H9 (cell line): ENCODE data around the gene CACNA1A. TPM values are rescaled to one million over a fixed set of nuclear protein-coding genes. Genes with fewer than 3 reads are reported as not detected.

ENCODE experiments used
- DNase-seq: peaks from one replicate; pipeline ENCODE4 v3.0.0-alpha.2; 2017
- H2AFZ ChIP-seq: one replicate; pipeline ENCODE4 v1.6.1; 2013; ENCODE audit warnings: mild to moderate bottlenecking, low read length, control low read depth, moderate library complexity
- H2AK5ac ChIP-seq: 2 replicates; pipeline ENCODE4 v1.6.1; 2013; ENCODE audit warnings: low read length, control low read depth, mixed read lengths; ENCODE audit not compliant: insufficient read length
- H2BK120ac ChIP-seq: one replicate; pipeline ENCODE4 v1.6.1; 2013; ENCODE audit warnings: low read depth, mild to moderate bottlenecking, low read length, control low read depth, inconsistent platforms; ENCODE audit not compliant: poor library complexity, severe bottlenecking
- H2BK12ac ChIP-seq: 2 replicates; pipeline ENCODE4 v1.6.1; 2013; ENCODE audit warnings: low read length, control low read depth, mixed read lengths, low read depth; ENCODE audit not compliant: insufficient read length
- H2BK15ac ChIP-seq: 2 replicates; pipeline ENCODE4 v1.6.1; 2013; ENCODE audit warnings: low read depth, low read length, control low read depth
- H2BK20ac ChIP-seq: one replicate; pipeline ENCODE4 v1.6.1; 2013; ENCODE audit warnings: low read depth, mild to moderate bottlenecking, low read length, control low read depth, inconsistent platforms; ENCODE audit not compliant: poor library complexity, severe bottlenecking
- H2BK5ac ChIP-seq: 2 replicates; pipeline ENCODE4 v1.6.1; 2013; ENCODE audit warnings: low read length, control low read depth, mixed read lengths; ENCODE audit not compliant: insufficient read length
- H3K14ac ChIP-seq: 2 replicates; pipeline ENCODE4 v1.6.1; 2013; ENCODE audit warnings: low read length, control low read depth; ENCODE audit not compliant: insufficient read depth
- H3K18ac ChIP-seq: 2 replicates; pipeline ENCODE4 v1.6.1; 2013; ENCODE audit warnings: low read depth, mild to moderate bottlenecking, mixed read lengths, low read length, control low read depth; ENCODE audit not compliant: insufficient read length
- H3K23ac ChIP-seq: 2 replicates; pipeline ENCODE4 v1.6.1; 2013; ENCODE audit warnings: low read length, control low read depth, mixed read lengths, low read depth; ENCODE audit not compliant: insufficient read length
- H3K23me2 ChIP-seq: 2 replicates; pipeline ENCODE4 v1.6.1; 2013; ENCODE audit warnings: low read depth, mild to moderate bottlenecking, mixed read lengths, low read length, control low read depth; ENCODE audit not compliant: insufficient read length, poor library complexity, severe bottlenecking
- H3K27ac ChIP-seq: 2 replicates; pipeline ENCODE4 v1.5.1; 2013; ENCODE audit warnings: low read length, control low read depth, mixed read lengths, low read depth; ENCODE audit not compliant: insufficient read length
- H3K27me3 ChIP-seq: 2 replicates; pipeline ENCODE4 v1.6.1; 2013; ENCODE audit warnings: low read length, control low read depth, inconsistent platforms; ENCODE audit not compliant: insufficient read depth
- H3K4ac ChIP-seq: 2 replicates; pipeline ENCODE4 v1.6.1; 2013; ENCODE audit warnings: low read depth, mild to moderate bottlenecking, control low read depth, inconsistent platforms, low read length, moderate library complexity
- H3K4me1 ChIP-seq: 2 replicates; pipeline ENCODE4 v1.6.1; 2013; ENCODE audit warnings: low read length, control low read depth, inconsistent platforms; ENCODE audit not compliant: insufficient read depth
- H3K4me2 ChIP-seq: 2 replicates; pipeline ENCODE4 v1.6.1; 2013; ENCODE audit warnings: low read length, control low read depth, mixed read lengths; ENCODE audit not compliant: insufficient read length, insufficient read depth
- H3K56ac ChIP-seq: 2 replicates; pipeline ENCODE4 v1.6.1; 2013; ENCODE audit warnings: low read depth, mild to moderate bottlenecking, mixed read lengths, low read length, control low read depth; ENCODE audit not compliant: insufficient read length
- H3K79me1 ChIP-seq: 2 replicates; pipeline ENCODE4 v1.6.1; 2013; ENCODE audit warnings: low read depth, mild to moderate bottlenecking, moderate library complexity, low read length, control low read depth, inconsistent platforms; ENCODE audit not compliant: insufficient read depth, poor library complexity, severe bottlenecking
- H3K79me2 ChIP-seq: 2 replicates; pipeline ENCODE4 v1.6.1; 2013; ENCODE audit warnings: low read length, control low read depth, inconsistent platforms; ENCODE audit not compliant: insufficient read depth
- H3K9ac ChIP-seq: 2 replicates; pipeline ENCODE4 v1.6.1; 2013; ENCODE audit warnings: low read length, control low read depth, mixed read lengths; ENCODE audit not compliant: insufficient read length; ENCODE audit errors: extremely low read depth
- H3K9me3 ChIP-seq: one replicate; pipeline ENCODE4 v1.6.1; 2013; ENCODE audit warnings: low read depth, low read length, inconsistent platforms; ENCODE audit not compliant: control insufficient read depth
- H3T11ph ChIP-seq: one replicate; pipeline ENCODE4 v1.6.1; 2013; ENCODE audit warnings: mild to moderate bottlenecking, low read length, control low read depth, inconsistent platforms
- H4K20me1 ChIP-seq: one replicate; pipeline ENCODE4 v1.6.1; 2013; ENCODE audit not compliant: control insufficient read depth, insufficient read length, insufficient read depth
- H4K5ac ChIP-seq: 2 replicates; pipeline ENCODE4 v1.6.1; 2013; ENCODE audit warnings: low read depth, mild to moderate bottlenecking, mixed read lengths, low read length, control low read depth; ENCODE audit not compliant: insufficient read length
- H4K8ac ChIP-seq: replicated peaks from 2 replicates; pipeline ENCODE4 v1.6.1; 2013; ENCODE audit warnings: low read length, control low read depth, mixed read lengths, low read depth; ENCODE audit not compliant: insufficient read length
- H4K91ac ChIP-seq: 2 replicates; pipeline ENCODE4 v1.6.1; 2013; ENCODE audit warnings: low read depth, mild to moderate bottlenecking, moderate library complexity, mixed read lengths, low read length, control low read depth; ENCODE audit not compliant: insufficient read length
- H3K27ac Mint-ChIP-seq, 3 experiments: 2 replicates in 2 of 3; 3 replicates in 1 of 3; pipeline ENCODE4 v1.8.0; 2020 to 2021; ENCODE audit warnings: mixed read lengths in 3 of 3, mild to moderate bottlenecking in 1 of 3, moderate library complexity in 1 of 3
- H3K27me3 Mint-ChIP-seq: 2 replicates; pipeline ENCODE4 v1.8.0; 2021; ENCODE audit warnings: low read depth, mild to moderate bottlenecking, moderate library complexity, mixed read lengths
- H3K36me3 Mint-ChIP-seq, 3 experiments: 2 replicates in 2 of 3; 3 replicates in 1 of 3; pipeline ENCODE4 v1.8.0; 2020 to 2021; ENCODE audit warnings: low read depth in 3 of 3, mixed read lengths in 3 of 3; ENCODE audit not compliant: insufficient read depth in 1 of 3
- H3K4me1 Mint-ChIP-seq, 2 experiments: 2 replicates each; pipeline ENCODE4 v1.8.0; 2020; ENCODE audit warnings: mixed read lengths in 2 of 2
- H3K4me3 Mint-ChIP-seq, 2 experiments: 2 replicates in 1 of 2; 3 replicates in 1 of 2; pipeline ENCODE4 v1.8.0; 2020 to 2021; ENCODE audit warnings: mild to moderate bottlenecking in 2 of 2, mixed read lengths in 2 of 2, moderate library complexity in 1 of 2
- H3K9me3 Mint-ChIP-seq, 2 experiments: 2 replicates in 1 of 2; 3 replicates in 1 of 2; pipeline ENCODE4 v1.8.0; 2020; ENCODE audit warnings: mild to moderate bottlenecking in 2 of 2, mixed read lengths in 2 of 2, moderate library complexity in 1 of 2
- CTCF ChIP-seq: fragments of 200-600 bp; sonication (generic); conservative IDR thresholded peaks from 3 replicates; pipeline ENCODE4 v1.8.0; 2021; ENCODE audit warnings: antibody characterized with exemption, mild to moderate bottlenecking
- WGBS: extraction: QIAGEN DNeasy Blood & Tissue Kit; methylation state at CpG from one replicate; pipeline ENCODE4 v1.1.7; 2013; ENCODE audit warnings: missing lambda C conversion rate, low lambda C conversion rate, mixed read lengths; ENCODE audit not compliant: insufficient read length; ENCODE audit errors: extremely low coverage; 5-methylcytosine and 5-hydroxymethylcytosine counted together
- total RNA-seq: library from RNA; stranded (reverse); gene quantifications from 2 replicates; pipeline ENCODE4 v1.2.1, GENCODE V29; 2021

The CACNA1A gene
- total RNA-seq, 1 experiment from 2014 or later: 8.0 TPM

GRCh38 chr19:13334801-13335481 is 171.3 kb downstream of the CACNA1A start:
- Histone ChIP-seq H2BK15ac (no peak overlapping the region), H3K23ac (no peak overlapping the region), H2AK5ac (no peak overlapping the region), H4K91ac (no peak overlapping the region), H2BK5ac (no peak overlapping the region), H4K8ac (no peak overlapping the region), H3K27ac (no peak overlapping the region), H3K9me3 (peaks cover 7% of the 10 kb centered on the region), H3K18ac (no peak overlapping the region), H3K4me2 (no peak overlapping the region), H3K56ac (no peak overlapping the region), H2AFZ (no peak overlapping the region), H3K4me1 (no peaks in the 10 kb centered on the region; the same call in 1 of the 2 replicates), H4K5ac (no peak overlapping the region), H4K20me1 (no peaks in the 10 kb centered on the region), H3K4ac (no peak overlapping the region), H3K14ac (no peak overlapping the region), H3K79me1 (no peaks in the 10 kb centered on the region), H3K27me3 (no peaks in the 10 kb centered on the region), H2BK20ac (no peak overlapping the region), H3K9ac (no peak overlapping the region), H3K79me2 (no peaks in the 10 kb centered on the region), H2BK12ac (no peak overlapping the region), H2BK120ac (no peak overlapping the region), H3T11ph (no peak overlapping the region), H3K23me2 (no peaks in the 10 kb centered on the region)
- WGBS: no CpG with 5 or more reads among the region's 7 CpGs
- Mint-ChIP-seq H3K4me3 (no peak overlapping the region), H3K4me1 (peaks cover 2 to 9% of the 10 kb centered on the region in 2 experiments; a peak in 2 of 4 replicates), H3K27me3 (peaks cover 10% of the 10 kb centered on the region), H3K27ac (no peak overlapping the region), H3K36me3 (peaks cover 2 to 21% (median 10%) of the 10 kb centered on the region in 3 experiments; a peak in 5 of 7 replicates), H3K9me3 (no peaks in the 10 kb centered on the region)
- no peak for DNase-seq
- peak; percentile 48; the same call in 2 of the 3 replicates for TF ChIP-seq CTCF
